CD4-positive, alpha-beta memory T cell (primary cell): Measurements from ENCODE around the gene MCF2L. TPM values are rescaled to one million over a fixed set of nuclear protein-coding genes. Genes with fewer than 3 reads are reported as not detected.
A peak's percentile ranks its signal among the peaks of the same experiment; 100 is the strongest.

ENCODE experiments used
- CTCF ChIA-PET: fragments of 350-600 bp; sonication (Branson Sonifier 250); formaldehyde crosslinking; loops from one replicate; lab custom pipeline; 2021; ENCODE audit warnings: inconsistent platforms; ENCODE audit not compliant: partially characterized antibody; lab: Charles Lee
- POLR2A ChIA-PET: fragments of 350-600 bp; sonication (Branson Sonifier 250); formaldehyde crosslinking; loops from one replicate; lab custom pipeline; 2021; ENCODE audit not compliant: partially characterized antibody; lab: Charles Lee
- DNase-seq, 5 donors: peaks; one replicate each; pipeline versions ENCODE4 v3.0.0 to v3.0.0-alpha.2; 2020 to 2022; ENCODE audit warnings: mixed read lengths in 1 of 5
- H3K27ac ChIP-seq: one replicate; pipeline ENCODE4 v1.7.0; 2013; ENCODE audit warnings: low read depth, low read length
- H3K27me3 ChIP-seq: 2 replicates; pipeline ENCODE4 v1.7.0; 2013; ENCODE audit warnings: mild to moderate bottlenecking, low read length, moderate library complexity; ENCODE audit not compliant: insufficient read depth
- H3K36me3 ChIP-seq: 2 replicates; pipeline ENCODE4 v1.7.0; 2013; ENCODE audit warnings: mild to moderate bottlenecking, low read length, moderate library complexity; ENCODE audit not compliant: insufficient read depth
- H3K4me1 ChIP-seq: 2 replicates; pipeline ENCODE4 v1.7.0; 2013; ENCODE audit warnings: mild to moderate bottlenecking, low read length, moderate library complexity; ENCODE audit not compliant: insufficient read depth
- H3K4me3 ChIP-seq, 2 donors: one replicate each; pipeline ENCODE4 v1.7.0; 2013; ENCODE audit warnings: low read length in 2 of 2, mild to moderate bottlenecking in 1 of 2
- H3K9me3 ChIP-seq, 2 donors: one replicate each; pipeline ENCODE4 v1.7.0; 2013; ENCODE audit warnings: low read length in 2 of 2, control low read depth in 1 of 2; ENCODE audit not compliant: control insufficient read depth in 1 of 2
- H3K27ac Mint-ChIP-seq, 7 donors: one replicate each; pipeline ENCODE4 v1.8.0; 2020 to 2021; ENCODE audit warnings: mixed read lengths in 7 of 7, mild to moderate bottlenecking in 6 of 7, inconsistent platforms in 3 of 7, moderate library complexity in 3 of 7
- H3K27me3 Mint-ChIP-seq, 2 donors: one replicate each; pipeline ENCODE4 v1.8.0; 2020 to 2021; ENCODE audit warnings: mixed read lengths in 2 of 2
- H3K36me3 Mint-ChIP-seq, 2 donors: one replicate each; pipeline ENCODE4 v1.8.0; 2020 to 2021; ENCODE audit warnings: mixed read lengths in 2 of 2, inconsistent platforms in 1 of 2, mild to moderate bottlenecking in 1 of 2
- H3K4me1 Mint-ChIP-seq, 4 donors: one replicate each; pipeline ENCODE4 v1.8.0; 2020 to 2021; ENCODE audit warnings: mixed read lengths in 4 of 4, mild to moderate bottlenecking in 1 of 4
- H3K4me3 Mint-ChIP-seq, 8 donors: one replicate each; pipeline ENCODE4 v1.8.0; 2020 to 2021; ENCODE audit warnings: mixed read lengths in 8 of 8, mild to moderate bottlenecking in 7 of 8, moderate library complexity in 6 of 8, inconsistent platforms in 3 of 8
- H3K9me3 Mint-ChIP-seq, 8 donors: one replicate each; pipeline ENCODE4 v1.8.0; 2020 to 2021; ENCODE audit warnings: mixed read lengths in 8 of 8, mild to moderate bottlenecking in 5 of 8, inconsistent platforms in 3 of 8, moderate library complexity in 1 of 8
- intact Hi-C: fragments of 100-400 bp; cut with micrococcal nuclease; formaldehyde crosslinking; loops from one replicate; pipeline ENCODE4 v1.15.1; 2023
- polyA plus RNA-seq, 2 donors: library from polyadenylated mRNA; unstranded; fragments of 300-500 nt; fragmentation: Illumina TruSeq; gene quantifications; one replicate each; pipeline ENCODE4 v1.2.3, GENCODE V29; 2021
- total RNA-seq, 2 experiments: library from RNA; stranded (reverse); gene quantifications; one replicate each; pipeline ENCODE4 v1.2.3, GENCODE V29; 2021

MCF2L gene
- total and polyA plus RNA-seq, 4 experiments from 2014 or later, result 0.15 to 18.9 (median 10.4) TPM

DNA sequence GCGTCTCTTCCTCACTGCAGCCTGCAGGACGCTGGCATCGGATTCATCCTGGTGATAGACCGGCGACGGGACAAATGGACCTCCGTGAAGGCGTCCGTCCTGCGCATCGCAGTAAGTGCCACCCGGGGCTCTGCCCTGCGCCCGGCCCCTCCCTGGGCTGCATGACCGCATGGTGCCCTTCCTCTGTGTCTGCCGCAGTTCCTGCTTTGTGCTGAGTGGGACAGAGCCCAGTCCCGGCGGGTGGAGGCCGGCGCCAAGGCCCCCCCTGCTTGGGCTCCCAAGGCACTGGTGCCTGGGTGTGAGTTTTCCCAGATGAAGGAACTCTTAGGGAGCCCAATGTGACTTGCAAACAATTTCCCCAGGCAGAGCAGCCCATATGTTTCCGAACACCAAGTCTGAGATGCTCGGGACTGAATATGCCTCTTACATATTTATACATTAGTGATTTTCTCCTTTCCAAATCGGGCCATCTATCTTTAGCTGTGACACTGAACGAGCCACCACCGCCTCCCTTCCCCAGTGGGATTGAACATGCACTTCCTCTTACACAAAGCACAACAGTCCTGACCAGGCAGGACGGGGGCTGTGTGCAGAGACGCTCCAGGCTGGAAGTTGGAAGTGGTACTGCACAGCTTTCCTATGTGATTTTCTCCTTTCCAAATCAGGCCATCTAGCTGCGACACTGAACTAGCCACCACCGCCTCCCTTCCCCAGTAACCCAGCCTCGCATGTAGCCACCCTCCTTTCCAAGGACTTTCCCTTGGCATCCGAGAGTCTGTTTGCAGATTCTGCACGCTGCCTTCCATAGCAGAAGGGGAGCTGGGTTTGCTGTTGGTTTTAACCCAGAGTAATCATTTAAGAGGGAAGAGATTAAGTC, 76.5 kb downstream of the MCF2L start:
- CTCF ChIA-PET, result interaction anchor here (1.5 kb wide), 1 partner anchor 18 kb away, joined by 3 read pairs; no protein-coding TSS in a partner anchor
- DNase-seq, result no peak
- POLR2A ChIA-PET, result no interaction called here
- Mint-ChIP-seq H3K36me3 (peaks cover 6 to 12% of the 10 kb centered on the region in 2 donors), H3K27me3 (peaks cover 0 to 1% of the 10 kb centered on the region in 2 donors), H3K4me1 (peaks cover 0 to 5% (median 1%) of the 10 kb centered on the region in 4 donors), H3K27ac (no peak overlapping the region), H3K9me3 (no peaks in the 10 kb centered on the region), H3K4me3 (no peak overlapping the region)
- Histone ChIP-seq H3K36me3 (no peaks in the 10 kb centered on the region), H3K4me3 (no peak overlapping the region), H3K27me3 (no peaks in the 10 kb centered on the region), H3K9me3 (no peaks in the 10 kb centered on the region), H3K27ac (no peak overlapping the region), H3K4me1 (no peaks in the 10 kb centered on the region)
- intact Hi-C loops, result no loop called here

DNA sequence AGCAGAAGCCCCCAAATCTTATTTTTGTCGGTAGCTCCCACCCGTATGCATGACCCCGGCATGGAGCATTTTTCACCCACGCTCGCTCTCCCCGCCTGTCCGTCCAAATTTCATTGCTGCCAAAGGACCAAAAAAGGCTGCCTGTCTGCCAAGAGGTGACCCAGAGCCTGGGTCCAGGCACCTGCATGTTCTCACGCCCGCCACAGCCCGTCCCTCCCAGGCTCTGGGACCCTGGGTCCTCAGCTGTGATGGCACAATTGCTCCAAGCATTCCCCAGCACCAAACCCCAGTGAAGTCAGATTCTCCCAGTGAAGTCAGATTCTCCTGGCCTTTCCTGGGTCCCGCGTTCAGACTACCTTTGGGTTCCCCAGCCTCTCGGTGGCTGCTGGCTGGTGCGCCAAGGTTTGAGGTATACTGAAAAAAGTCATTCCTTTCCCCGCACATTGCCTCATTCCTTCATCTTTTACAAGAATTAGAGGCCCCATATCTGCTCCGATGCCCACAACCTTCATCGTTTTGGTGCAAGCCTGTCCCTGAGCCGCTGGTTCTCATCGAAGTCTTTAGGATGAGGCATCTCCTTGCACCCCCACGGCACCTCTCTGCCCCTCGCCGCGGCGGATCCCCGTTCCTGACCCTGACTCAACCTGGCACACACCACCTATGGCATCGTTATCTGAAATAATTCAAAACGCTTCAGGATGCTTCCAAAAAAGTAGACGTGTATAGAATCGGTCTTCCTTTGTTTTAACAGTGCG, 77.3 kb downstream of the MCF2L start:
- Mint-ChIP-seq H3K4me1 (peaks cover 0 to 5% (median 1%) of the 10 kb centered on the region in 4 donors), H3K9me3 (no peaks in the 10 kb centered on the region), H3K27me3 (peaks cover 0 to 1% of the 10 kb centered on the region in 2 donors), H3K4me3 (no peak overlapping the region), H3K27ac (peak overlapping the region in 3 of 7 donors; percentile 29 to 43 (median 42)), H3K36me3 (peaks cover 6 to 12% of the 10 kb centered on the region in 2 donors)
- H3K9me3 ChIP-seq, result no peaks in the 10 kb centered on the region
- no peaks in the 10 kb centered on the region for H3K27me3 ChIP-seq
- no peaks in the 10 kb centered on the region for H3K4me1 ChIP-seq
- intact Hi-C loops, result no loop called here
- no peak overlapping the region for H3K4me3 ChIP-seq
- CTCF ChIA-PET, result interaction anchor here (1.5 kb wide), 1 partner anchor 18 kb away, joined by 3 read pairs; no protein-coding TSS in a partner anchor
- DNase-seq, result no peak
- POLR2A ChIA-PET, result no interaction called here
- no peak overlapping the region for H3K27ac ChIP-seq
- no peaks in the 10 kb centered on the region for H3K36me3 ChIP-seq

DNA sequence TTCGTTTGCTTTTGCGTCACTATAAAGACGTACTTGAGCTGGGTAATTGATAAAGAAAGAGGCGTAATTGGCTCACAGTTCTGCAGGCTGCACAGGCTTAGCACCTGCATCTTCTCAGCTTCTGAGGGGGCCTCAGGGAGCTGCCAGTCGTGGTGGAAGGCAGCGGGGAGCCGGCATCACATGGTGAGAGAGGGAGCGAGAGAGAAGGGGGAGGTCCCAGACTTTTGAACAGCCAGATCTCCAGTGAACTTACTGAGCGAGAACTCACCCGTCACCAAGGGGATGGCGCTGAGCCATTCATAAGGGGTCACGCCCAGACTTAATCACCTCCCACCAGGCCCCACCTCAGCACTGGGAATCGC, 77.8 kb downstream of the MCF2L start:
- no peaks in the 10 kb centered on the region for H3K27me3 ChIP-seq
- H3K4me1 ChIP-seq, result no peaks in the 10 kb centered on the region
- H3K36me3 ChIP-seq, result no peaks in the 10 kb centered on the region
- no peak overlapping the region for H3K27ac ChIP-seq
- H3K9me3 Mint-ChIP-seq, result no peaks in the 10 kb centered on the region
- peaks cover 0 to 5% (median 1%) of the 10 kb centered on the region in 4 donors for H3K4me1 Mint-ChIP-seq
- H3K27ac Mint-ChIP-seq, result peak overlapping the region in 1 of 7 donors; percentile 42
- H3K36me3 Mint-ChIP-seq, result peaks cover 6 to 12% of the 10 kb centered on the region in 2 donors
- ChIA-PET CTCF (interaction anchor here (1.5 kb wide), 1 partner anchor 19 kb away, joined by 3 read pairs; no protein-coding TSS in a partner anchor), POLR2A (no interaction called here)
- H3K9me3 ChIP-seq, result no peaks in the 10 kb centered on the region
- H3K27me3 Mint-ChIP-seq, result peaks cover 0 to 1% of the 10 kb centered on the region in 2 donors
- no peak overlapping the region for H3K4me3 ChIP-seq
- DNase-seq, result no peak
- intact Hi-C loops, result no loop called here
- no peak overlapping the region for H3K4me3 Mint-ChIP-seq

DNA sequence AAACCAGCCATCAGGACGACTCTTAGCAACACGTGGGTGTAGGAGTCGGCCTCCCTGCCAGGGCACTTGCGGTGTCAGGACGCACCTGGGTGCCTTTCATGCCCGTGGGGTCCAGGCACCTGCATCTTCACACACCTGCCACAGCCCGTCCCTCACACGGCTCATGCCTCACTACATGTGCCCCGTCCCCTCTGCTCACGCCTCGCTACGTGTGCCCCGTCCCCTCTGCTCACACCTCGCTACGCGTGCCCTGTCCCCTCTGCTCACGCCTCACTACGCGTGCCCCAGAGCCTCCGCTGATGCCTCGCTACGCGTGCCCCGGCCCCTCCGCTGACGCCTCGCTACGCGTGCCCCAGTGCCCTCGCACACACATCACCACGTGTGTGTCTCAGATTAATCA, 78.6 kb downstream of the MCF2L start:
- H3K4me1 Mint-ChIP-seq, result peaks cover 0 to 2% (median under 1%) of the 10 kb centered on the region in 4 donors
- no peak overlapping the region for H3K27ac Mint-ChIP-seq
- intact Hi-C loops, result no loop called here
- H3K4me3 Mint-ChIP-seq, result no peak overlapping the region
- CTCF ChIA-PET, result no interaction called here
- peaks cover 6 to 13% of the 10 kb centered on the region in 2 donors for H3K36me3 Mint-ChIP-seq
- Histone ChIP-seq H3K9me3 (no peaks in the 10 kb centered on the region), H3K27me3 (no peaks in the 10 kb centered on the region), H3K36me3 (no peaks in the 10 kb centered on the region), H3K4me3 (no peak overlapping the region), H3K27ac (no peak overlapping the region), H3K4me1 (no peaks in the 10 kb centered on the region)
- POLR2A ChIA-PET, result no interaction called here
- peaks cover 0 to 1% of the 10 kb centered on the region in 2 donors for H3K27me3 Mint-ChIP-seq
- DNase-seq, result no peak
- H3K9me3 Mint-ChIP-seq, result no peaks in the 10 kb centered on the region

DNA sequence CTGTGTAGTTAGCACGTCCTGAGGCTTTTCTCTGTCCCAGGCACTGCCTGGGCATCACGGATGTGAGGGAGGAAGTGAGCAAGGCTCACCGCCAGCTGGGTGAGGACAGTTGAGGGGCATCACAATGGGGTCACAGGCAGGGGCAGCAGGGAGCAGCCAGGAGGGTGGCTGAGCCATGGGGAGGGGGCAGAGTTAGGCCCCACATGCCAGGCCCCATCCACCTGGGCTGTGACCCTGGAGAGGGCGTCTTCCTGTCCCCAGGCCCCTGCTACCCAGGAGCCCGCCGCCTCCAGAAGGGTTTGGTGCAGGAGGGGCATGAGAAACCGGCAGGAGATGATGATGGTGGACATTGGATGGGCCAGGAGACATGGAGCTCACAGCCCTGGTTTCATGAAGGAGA, 79.8 kb downstream of the MCF2L start:
- H3K36me3 Mint-ChIP-seq, result peaks cover 6 to 16% of the 10 kb centered on the region in 2 donors
- H3K4me1 Mint-ChIP-seq, result peaks cover 0 to 4% (median 0%) of the 10 kb centered on the region in 4 donors
- no peak overlapping the region for H3K27ac Mint-ChIP-seq
- no peak for DNase-seq
- ChIA-PET CTCF (no interaction called here), POLR2A (no interaction called here)
- Histone ChIP-seq H3K4me1 (no peaks in the 10 kb centered on the region), H3K9me3 (no peaks in the 10 kb centered on the region), H3K36me3 (no peaks in the 10 kb centered on the region), H3K4me3 (no peak overlapping the region), H3K27me3 (no peaks in the 10 kb centered on the region), H3K27ac (no peak overlapping the region)
- no peaks in the 10 kb centered on the region for H3K9me3 Mint-ChIP-seq
- H3K4me3 Mint-ChIP-seq, result no peak overlapping the region
- peaks cover 0 to 1% of the 10 kb centered on the region in 2 donors for H3K27me3 Mint-ChIP-seq
- intact Hi-C loops, result no loop called here

- Mint-ChIP-seq H3K27me3 (peaks cover 0 to 1% of the 10 kb centered on the region in 2 donors), H3K4me1 (peaks cover 0 to 4% (median 0%) of the 10 kb centered on the region in 4 donors), H3K4me3 (no peak overlapping the region), H3K36me3 (peaks cover 6 to 16% of the 10 kb centered on the region in 2 donors), H3K27ac (no peak overlapping the region), H3K9me3 (no peaks in the 10 kb centered on the region)
- CTCF ChIA-PET, result no interaction called here
- no peak for DNase-seq
- Histone ChIP-seq H3K9me3 (no peaks in the 10 kb centered on the region), H3K4me1 (no peaks in the 10 kb centered on the region), H3K27me3 (no peaks in the 10 kb centered on the region), H3K27ac (no peak overlapping the region), H3K36me3 (no peaks in the 10 kb centered on the region), H3K4me3 (no peak overlapping the region)
- POLR2A ChIA-PET, result no interaction called here
- intact Hi-C loops, result no loop called here
Observed at GRCh38 chr13:113049521-113049941, 80.5 kb downstream of the MCF2L start.

DNA sequence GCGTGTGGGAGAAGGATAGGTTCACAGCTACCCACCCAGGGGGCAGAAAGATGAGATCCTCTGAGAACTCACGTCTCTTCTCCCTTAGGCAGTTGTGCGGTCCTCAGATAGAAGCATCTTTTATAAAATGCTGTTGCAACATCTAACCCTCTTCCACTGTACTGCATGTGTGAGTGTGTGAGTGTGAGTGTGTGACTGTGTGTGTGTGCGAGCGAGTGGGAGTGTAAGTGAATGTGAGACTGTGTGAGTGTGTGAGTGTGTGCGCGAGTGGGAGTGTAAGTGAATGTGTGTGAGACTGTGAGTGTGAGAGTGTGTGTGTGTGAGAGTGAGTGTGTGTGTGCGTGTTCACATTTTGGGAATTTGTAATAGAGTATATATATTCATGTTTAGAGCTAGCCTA, 81.0 kb downstream of the MCF2L start:
- Histone ChIP-seq H3K9me3 (no peaks in the 10 kb centered on the region), H3K27me3 (no peaks in the 10 kb centered on the region), H3K4me1 (no peaks in the 10 kb centered on the region), H3K36me3 (no peaks in the 10 kb centered on the region), H3K4me3 (no peak overlapping the region), H3K27ac (no peak overlapping the region)
- Mint-ChIP-seq H3K9me3 (peaks cover 0 to 2% (median 0%) of the 10 kb centered on the region in 8 donors), H3K27me3 (peaks cover 0 to 1% of the 10 kb centered on the region in 2 donors), H3K27ac (no peak overlapping the region), H3K36me3 (peaks cover 6 to 16% of the 10 kb centered on the region in 2 donors), H3K4me1 (peaks cover 0 to 4% (median 0%) of the 10 kb centered on the region in 4 donors), H3K4me3 (no peak overlapping the region)
- intact Hi-C loops, result no loop called here
- ChIA-PET CTCF (no interaction called here), POLR2A (no interaction called here)
- no peak for DNase-seq
